ENCODE measurements around the gene DPP8. TPM values are rescaled to one million over a fixed set of nuclear protein-coding genes. Genes with fewer than 3 reads are reported as not detected.

The DPP8 gene
- total and polyA plus RNA-seq, 10 of the 15 experiments (the other 5 are each of a cell fraction or from before 2014, with no cell fraction given), result 12.0 to 30.6 (median 24.3) TPM

DNA sequence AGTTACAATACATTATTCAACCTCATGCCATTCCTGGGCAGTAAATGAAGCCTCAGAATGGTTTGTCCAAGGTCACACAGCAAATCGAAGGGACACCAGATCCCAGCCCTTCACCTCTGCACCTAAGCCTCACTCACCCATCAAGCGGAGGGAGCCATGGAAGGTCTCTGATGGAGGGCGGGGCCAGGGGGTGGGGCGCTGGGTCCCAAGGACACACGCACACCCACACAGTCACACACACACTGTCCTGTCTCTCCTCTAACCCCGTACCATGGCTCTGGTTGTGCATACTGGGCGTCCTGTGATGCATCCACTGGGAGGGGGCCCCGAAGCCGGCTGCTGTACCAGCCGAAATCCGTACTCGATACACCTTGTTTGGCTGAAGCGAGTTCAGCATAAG lies 124.4 kb downstream of the DPP8 start:
- H3K4me1 ChIP-seq (ENCODE audit: control insufficient read depth, insufficient read depth, low read length), result no peaks in the 10 kb centered on the region
- H3K4me3 ChIP-seq, result no peak overlapping the region
- H3K9ac ChIP-seq (ENCODE audit: control insufficient read depth, insufficient read depth, low read length), result no peak overlapping the region
- no peaks in the 10 kb centered on the region for H4K20me1 ChIP-seq (ENCODE audit: control insufficient read depth, insufficient read depth)
- H3K27me3 ChIP-seq (replicated peaks in 1 of 2; ENCODE audit: control insufficient read depth in 2 of 2, insufficient read depth in 2 of 2, low read length in 1 of 2), result peaks cover 4 to 5% of the 10 kb centered on the region in 2 experiments
- ChIA-PET POLR2A (no interaction called here), SMC1A (ENCODE audit: uncharacterized antibody, unreplicated experiment) (no interaction called here), CTCF (interaction anchor here (2.5 to 2.7 kb wide), 2 partner anchors 74 kb away, joined by 7 to 10 read pairs; no protein-coding TSS in a partner anchor), RAD21 (ENCODE audit: unreplicated experiment) (interaction anchor here (0.6 kb wide), 1 partner anchor 103 kb away, joined by 3 read pairs; no protein-coding TSS in a partner anchor)
- H3K9me3 ChIP-seq (replicated peaks; ENCODE audit: control insufficient read depth, insufficient read depth, low read length), result no peaks in the 10 kb centered on the region
- H3K27ac ChIP-seq (ENCODE audit: control insufficient read depth, insufficient read depth), result no peak overlapping the region
- ATAC-seq, result no peak
- 60% methylated on average over 13 of the region's 13 CpGs for WGBS (ENCODE audit: insufficient coverage, insufficient replicate concordance, low lambda C conversion rate, missing lambda C conversion rate)
- in situ Hi-C loops (cut with MboI), result no loop called here
- no peak overlapping the region for H2AFZ ChIP-seq (ENCODE audit: control insufficient read depth, low read depth, low read length)
- no peaks in the 10 kb centered on the region for H3K36me3 ChIP-seq (ENCODE audit: control insufficient read depth in 2 of 2, insufficient read depth in 2 of 2, low read length in 1 of 2)
- no peak for DNase-seq (ENCODE audit: low read depth, low spot score)
- no TSS peak for BruUV-seq (replicated peaks)
- intact Hi-C loops (cut with micrococcal nuclease; ENCODE audit: unreplicated experiment), result no loop called here
- no peak overlapping the region for H3K4me2 ChIP-seq (ENCODE audit: control insufficient read depth, insufficient read depth)
- H3K79me2 ChIP-seq (ENCODE audit: control insufficient read depth, insufficient read depth, low read length), result no peaks in the 10 kb centered on the region
- FAIRE-seq, result no peak
- TF ChIP-seq, protein P1, sequence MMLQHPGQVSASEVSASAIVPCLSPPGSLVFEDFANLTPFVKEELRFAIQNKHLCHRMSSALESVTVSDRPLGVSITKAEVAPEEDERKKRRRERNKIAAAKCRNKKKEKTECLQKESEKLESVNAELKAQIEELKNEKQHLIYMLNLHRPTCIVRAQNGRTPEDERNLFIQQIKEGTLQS (IDR thresholded peaks at IDR 0.05; ENCODE audit: borderline replicate concordance, extremely low read depth, low read depth, low read length), result no peak
- TF ChIP-seq, protein P2, sequence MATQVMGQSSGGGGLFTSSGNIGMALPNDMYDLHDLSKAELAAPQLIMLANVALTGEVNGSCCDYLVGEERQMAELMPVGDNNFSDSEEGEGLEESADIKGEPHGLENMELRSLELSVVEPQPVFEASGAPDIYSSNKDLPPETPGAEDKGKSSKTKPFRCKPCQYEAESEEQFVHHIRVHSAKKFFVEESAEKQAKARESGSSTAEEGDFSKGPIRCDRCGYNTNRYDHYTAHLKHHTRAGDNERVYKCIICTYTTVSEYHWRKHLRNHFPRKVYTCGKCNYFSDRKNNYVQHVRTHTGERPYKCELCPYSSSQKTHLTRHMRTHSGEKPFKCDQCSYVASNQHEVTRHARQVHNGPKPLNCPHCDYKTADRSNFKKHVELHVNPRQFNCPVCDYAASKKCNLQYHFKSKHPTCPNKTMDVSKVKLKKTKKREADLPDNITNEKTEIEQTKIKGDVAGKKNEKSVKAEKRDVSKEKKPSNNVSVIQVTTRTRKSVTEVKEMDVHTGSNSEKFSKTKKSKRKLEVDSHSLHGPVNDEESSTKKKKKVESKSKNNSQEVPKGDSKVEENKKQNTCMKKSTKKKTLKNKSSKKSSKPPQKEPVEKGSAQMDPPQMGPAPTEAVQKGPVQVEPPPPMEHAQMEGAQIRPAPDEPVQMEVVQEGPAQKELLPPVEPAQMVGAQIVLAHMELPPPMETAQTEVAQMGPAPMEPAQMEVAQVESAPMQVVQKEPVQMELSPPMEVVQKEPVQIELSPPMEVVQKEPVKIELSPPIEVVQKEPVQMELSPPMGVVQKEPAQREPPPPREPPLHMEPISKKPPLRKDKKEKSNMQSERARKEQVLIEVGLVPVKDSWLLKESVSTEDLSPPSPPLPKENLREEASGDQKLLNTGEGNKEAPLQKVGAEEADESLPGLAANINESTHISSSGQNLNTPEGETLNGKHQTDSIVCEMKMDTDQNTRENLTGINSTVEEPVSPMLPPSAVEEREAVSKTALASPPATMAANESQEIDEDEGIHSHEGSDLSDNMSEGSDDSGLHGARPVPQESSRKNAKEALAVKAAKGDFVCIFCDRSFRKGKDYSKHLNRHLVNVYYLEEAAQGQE (IDR thresholded peaks at IDR 0.05; ENCODE audit: low read depth, low read length), result no peak
- TF ChIP-seq, protein P3, sequence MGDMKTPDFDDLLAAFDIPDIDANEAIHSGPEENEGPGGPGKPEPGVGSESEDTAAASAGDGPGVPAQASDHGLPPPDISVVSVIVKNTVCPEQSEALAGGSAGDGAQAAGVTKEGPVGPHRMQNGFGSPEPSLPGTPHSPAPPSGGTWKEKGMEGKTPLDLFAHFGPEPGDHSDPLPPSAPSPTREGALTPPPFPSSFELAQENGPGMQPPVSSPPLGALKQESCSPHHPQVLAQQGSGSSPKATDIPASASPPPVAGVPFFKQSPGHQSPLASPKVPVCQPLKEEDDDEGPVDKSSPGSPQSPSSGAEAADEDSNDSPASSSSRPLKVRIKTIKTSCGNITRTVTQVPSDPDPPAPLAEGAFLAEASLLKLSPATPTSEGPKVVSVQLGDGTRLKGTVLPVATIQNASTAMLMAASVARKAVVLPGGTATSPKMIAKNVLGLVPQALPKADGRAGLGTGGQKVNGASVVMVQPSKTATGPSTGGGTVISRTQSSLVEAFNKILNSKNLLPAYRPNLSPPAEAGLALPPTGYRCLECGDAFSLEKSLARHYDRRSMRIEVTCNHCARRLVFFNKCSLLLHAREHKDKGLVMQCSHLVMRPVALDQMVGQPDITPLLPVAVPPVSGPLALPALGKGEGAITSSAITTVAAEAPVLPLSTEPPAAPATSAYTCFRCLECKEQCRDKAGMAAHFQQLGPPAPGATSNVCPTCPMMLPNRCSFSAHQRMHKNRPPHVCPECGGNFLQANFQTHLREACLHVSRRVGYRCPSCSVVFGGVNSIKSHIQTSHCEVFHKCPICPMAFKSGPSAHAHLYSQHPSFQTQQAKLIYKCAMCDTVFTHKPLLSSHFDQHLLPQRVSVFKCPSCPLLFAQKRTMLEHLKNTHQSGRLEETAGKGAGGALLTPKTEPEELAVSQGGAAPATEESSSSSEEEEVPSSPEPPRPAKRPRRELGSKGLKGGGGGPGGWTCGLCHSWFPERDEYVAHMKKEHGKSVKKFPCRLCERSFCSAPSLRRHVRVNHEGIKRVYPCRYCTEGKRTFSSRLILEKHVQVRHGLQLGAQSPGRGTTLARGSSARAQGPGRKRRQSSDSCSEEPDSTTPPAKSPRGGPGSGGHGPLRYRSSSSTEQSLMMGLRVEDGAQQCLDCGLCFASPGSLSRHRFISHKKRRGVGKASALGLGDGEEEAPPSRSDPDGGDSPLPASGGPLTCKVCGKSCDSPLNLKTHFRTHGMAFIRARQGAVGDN (IDR thresholded peaks at IDR 0.05), result no peak
- TF ChIP-seq LARP7 (IDR thresholded peaks at IDR 0.05), result no peak
- no peak for TF ChIP-seq NFYB (IDR thresholded peaks at IDR 0.05; ENCODE audit: insufficient read depth, low read depth, low read length)
- no peak for TF ChIP-seq CBX3 (IDR thresholded peaks at IDR 0.05; ENCODE audit: borderline replicate concordance, low read depth)
- no peak for TF ChIP-seq EGR1 (IDR thresholded peaks at IDR 0.05; ENCODE audit: borderline replicate concordance in 1 of 2, low read depth in 2 of 2, low read length in 2 of 2)
- no peak for TF ChIP-seq EZH2 (IDR thresholded peaks at IDR 0.05; ENCODE audit: borderline replicate concordance, control insufficient read depth, low read depth, low read length)
- TF ChIP-seq, protein P4, sequence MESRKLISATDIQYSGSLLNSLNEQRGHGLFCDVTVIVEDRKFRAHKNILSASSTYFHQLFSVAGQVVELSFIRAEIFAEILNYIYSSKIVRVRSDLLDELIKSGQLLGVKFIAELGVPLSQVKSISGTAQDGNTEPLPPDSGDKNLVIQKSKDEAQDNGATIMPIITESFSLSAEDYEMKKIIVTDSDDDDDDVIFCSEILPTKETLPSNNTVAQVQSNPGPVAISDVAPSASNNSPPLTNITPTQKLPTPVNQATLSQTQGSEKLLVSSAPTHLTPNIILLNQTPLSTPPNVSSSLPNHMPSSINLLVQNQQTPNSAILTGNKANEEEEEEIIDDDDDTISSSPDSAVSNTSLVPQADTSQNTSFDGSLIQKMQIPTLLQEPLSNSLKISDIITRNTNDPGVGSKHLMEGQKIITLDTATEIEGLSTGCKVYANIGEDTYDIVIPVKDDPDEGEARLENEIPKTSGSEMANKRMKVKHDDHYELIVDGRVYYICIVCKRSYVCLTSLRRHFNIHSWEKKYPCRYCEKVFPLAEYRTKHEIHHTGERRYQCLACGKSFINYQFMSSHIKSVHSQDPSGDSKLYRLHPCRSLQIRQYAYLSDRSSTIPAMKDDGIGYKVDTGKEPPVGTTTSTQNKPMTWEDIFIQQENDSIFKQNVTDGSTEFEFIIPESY (IDR thresholded peaks at IDR 0.05), result no peak
- TF ChIP-seq, protein P5, sequence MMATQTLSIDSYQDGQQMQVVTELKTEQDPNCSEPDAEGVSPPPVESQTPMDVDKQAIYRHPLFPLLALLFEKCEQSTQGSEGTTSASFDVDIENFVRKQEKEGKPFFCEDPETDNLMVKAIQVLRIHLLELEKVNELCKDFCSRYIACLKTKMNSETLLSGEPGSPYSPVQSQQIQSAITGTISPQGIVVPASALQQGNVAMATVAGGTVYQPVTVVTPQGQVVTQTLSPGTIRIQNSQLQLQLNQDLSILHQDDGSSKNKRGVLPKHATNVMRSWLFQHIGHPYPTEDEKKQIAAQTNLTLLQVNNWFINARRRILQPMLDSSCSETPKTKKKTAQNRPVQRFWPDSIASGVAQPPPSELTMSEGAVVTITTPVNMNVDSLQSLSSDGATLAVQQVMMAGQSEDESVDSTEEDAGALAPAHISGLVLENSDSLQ (IDR thresholded peaks at IDR 0.05), result no peak
- no peak for TF ChIP-seq NR2F1 (conservative IDR thresholded peaks at IDR 0.05)
- TF ChIP-seq NR2C1 (IDR thresholded peaks at IDR 0.05), result no peak
- no peak for TF ChIP-seq POU2F2 (IDR thresholded peaks at IDR 0.05; ENCODE audit: borderline replicate concordance, low read depth, low read length)
